ENCODE results near the gene S100A13. TPM values are rescaled to one million over a fixed set of nuclear protein-coding genes. Genes with fewer than 3 reads are reported as not detected.
A peak's percentile ranks its signal among the peaks of the same experiment; 100 is the strongest.

Gene S100A13
- total RNA-seq, 1 experiment from 2014 or later: 238 TPM

DNA sequence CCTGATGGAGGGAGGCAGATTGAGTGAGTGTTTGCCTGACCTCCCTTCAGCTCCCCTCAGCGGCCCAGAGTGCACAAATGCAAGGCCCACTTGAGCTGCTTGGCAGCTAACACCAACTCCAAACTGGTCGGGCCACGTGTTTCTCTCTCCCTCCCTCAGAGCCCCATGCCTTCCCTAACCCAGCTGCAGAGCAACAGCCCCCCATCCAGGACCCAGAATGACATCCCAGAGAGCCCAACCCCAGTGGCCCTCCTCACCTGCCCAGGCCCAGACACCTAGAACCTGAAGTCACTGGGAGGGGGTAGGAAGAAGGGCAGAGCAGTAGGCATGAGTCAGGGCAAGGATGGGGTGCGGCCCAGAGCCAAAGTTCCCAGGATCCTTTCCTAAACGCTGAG is 10.4 kb downstream of the S100A13 start:
- no peak for DNase-seq
- H3K4me3 ChIP-seq (ENCODE audit: low read depth, low read length): no peak overlapping the region
- no peaks in the 10 kb centered on the region for H3K9me3 ChIP-seq
- intact Hi-C loops (cut with micrococcal nuclease; ENCODE audit: unreplicated experiment): loop anchor here (1.0 kb wide), 2 partner anchors 45 to 106 kb away; no protein-coding TSS in a partner anchor
- H3K4me1 ChIP-seq: peaks cover 34% of the 10 kb centered on the region
- H3K36me3 ChIP-seq (ENCODE audit: control insufficient read depth, insufficient read depth, low read length): no peaks in the 10 kb centered on the region
- TF ChIP-seq, protein P1, sequence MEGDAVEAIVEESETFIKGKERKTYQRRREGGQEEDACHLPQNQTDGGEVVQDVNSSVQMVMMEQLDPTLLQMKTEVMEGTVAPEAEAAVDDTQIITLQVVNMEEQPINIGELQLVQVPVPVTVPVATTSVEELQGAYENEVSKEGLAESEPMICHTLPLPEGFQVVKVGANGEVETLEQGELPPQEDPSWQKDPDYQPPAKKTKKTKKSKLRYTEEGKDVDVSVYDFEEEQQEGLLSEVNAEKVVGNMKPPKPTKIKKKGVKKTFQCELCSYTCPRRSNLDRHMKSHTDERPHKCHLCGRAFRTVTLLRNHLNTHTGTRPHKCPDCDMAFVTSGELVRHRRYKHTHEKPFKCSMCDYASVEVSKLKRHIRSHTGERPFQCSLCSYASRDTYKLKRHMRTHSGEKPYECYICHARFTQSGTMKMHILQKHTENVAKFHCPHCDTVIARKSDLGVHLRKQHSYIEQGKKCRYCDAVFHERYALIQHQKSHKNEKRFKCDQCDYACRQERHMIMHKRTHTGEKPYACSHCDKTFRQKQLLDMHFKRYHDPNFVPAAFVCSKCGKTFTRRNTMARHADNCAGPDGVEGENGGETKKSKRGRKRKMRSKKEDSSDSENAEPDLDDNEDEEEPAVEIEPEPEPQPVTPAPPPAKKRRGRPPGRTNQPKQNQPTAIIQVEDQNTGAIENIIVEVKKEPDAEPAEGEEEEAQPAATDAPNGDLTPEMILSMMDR (IDR thresholded peaks at IDR 0.05; ENCODE audit: insufficient read depth in 1 of 2, low read depth in 1 of 2, low read length in 1 of 2, severe bottlenecking in 1 of 2, unreplicated experiment in 1 of 2): no peak
- peak overlapping the region; percentile 74 for H3K4me3 Mint-ChIP-seq (ENCODE audit: unreplicated experiment)
- H3K4me1 Mint-ChIP-seq (ENCODE audit: low read depth, unreplicated experiment): peaks cover 34% of the 10 kb centered on the region
- no peaks in the 10 kb centered on the region for H3K27me3 ChIP-seq (replicated peaks; ENCODE audit: control insufficient read depth, insufficient read depth, low read length)
- H3K27ac Mint-ChIP-seq (ENCODE audit: unreplicated experiment): peak overlapping the region; percentile 96
- CTCF ChIA-PET: interaction anchor here (0.6 to 3.8 kb wide), 12 partner anchors 9 to 139 kb away, joined by 3 to 56 read pairs (median 4); partner anchors contain the start of genes CHTOP, S100A1, S100A13 and S100A6
- POLR2A ChIA-PET: interaction anchor here (1.1 to 3.8 kb wide), 6 partner anchors 9 to 51 kb away, joined by 3 to 43 read pairs (median 8); partner anchors contain the start of gene S100A13
- peaks cover 89% of the 10 kb centered on the region for H3K36me3 Mint-ChIP-seq (ENCODE audit: insufficient read depth, unreplicated experiment)
- TSS peak; percentile 42 for BruUV-seq (replicated peaks)
- H3K9me3 Mint-ChIP-seq (ENCODE audit: unreplicated experiment): no peaks in the 10 kb centered on the region
- H3K27me3 Mint-ChIP-seq (ENCODE audit: insufficient read depth, unreplicated experiment): no peaks in the 10 kb centered on the region

GRCh38 chr1:153616144-153616916 is 11.0 kb downstream of the S100A13 start, which contains the start of gene S100A14:
TSS of gene S100A14 (minus strand) at chr1:153616325. CDS start at chr1:153615858, 467 bp downstream.
- intact Hi-C loops (cut with micrococcal nuclease; ENCODE audit: unreplicated experiment): no loop called here
- peak within 1 kb of the TSS; percentile 74 for H3K4me3 Mint-ChIP-seq (ENCODE audit: unreplicated experiment)
- ChIA-PET POLR2A (interaction anchor here (0.6 to 3.8 kb wide), 19 partner anchors 8 to 711 kb away, joined by 3 to 43 read pairs (median 5); partner anchors contain the start of genes CHTOP and S100A13), CTCF (interaction anchor here (0.6 to 3.8 kb wide), 12 partner anchors 9 to 106 kb away, joined by 3 to 56 read pairs (median 5); partner anchors contain the start of genes CHTOP, S100A1, S100A13 and S100A4)
- no peaks in the 10 kb centered on the region for H3K27me3 Mint-ChIP-seq (ENCODE audit: insufficient read depth, unreplicated experiment)
- no TSS peak for BruUV-seq (replicated peaks)
- no peaks in the 10 kb centered on the region for H3K9me3 Mint-ChIP-seq (ENCODE audit: unreplicated experiment)
- H3K4me1 ChIP-seq: peaks cover 34% of the 10 kb centered on the region
- no peaks in the 10 kb centered on the region for H3K36me3 ChIP-seq (ENCODE audit: control insufficient read depth, insufficient read depth, low read length)
- peaks cover 40% of the 10 kb centered on the region for H3K4me1 Mint-ChIP-seq (ENCODE audit: low read depth, unreplicated experiment)
- TF ChIP-seq, protein P1 (IDR thresholded peaks at IDR 0.05; ENCODE audit: insufficient read depth in 1 of 2, low read depth in 1 of 2, low read length in 1 of 2, severe bottlenecking in 1 of 2, unreplicated experiment in 1 of 2): no peak
- DNase-seq: peak; percentile 93 to 94
- peak within 1 kb of the TSS; percentile 42 for H3K4me3 ChIP-seq (ENCODE audit: low read depth, low read length)
- peaks cover 85% of the 10 kb centered on the region for H3K36me3 Mint-ChIP-seq (ENCODE audit: insufficient read depth, unreplicated experiment)
- no peaks in the 10 kb centered on the region for H3K9me3 ChIP-seq
- no peaks in the 10 kb centered on the region for H3K27me3 ChIP-seq (replicated peaks; ENCODE audit: control insufficient read depth, insufficient read depth, low read length)
- peak within 1 kb of the TSS; percentile 96 for H3K27ac Mint-ChIP-seq (ENCODE audit: unreplicated experiment)

- Histone ChIP-seq H3K27me3 (replicated peaks; ENCODE audit: control insufficient read depth, insufficient read depth, low read length) (no peaks in the 10 kb centered on the region), H3K4me1 (peaks cover 38% of the 10 kb centered on the region), H3K9me3 (no peaks in the 10 kb centered on the region), H3K36me3 (ENCODE audit: control insufficient read depth, insufficient read depth, low read length) (no peaks in the 10 kb centered on the region), H3K4me3 (ENCODE audit: low read depth, low read length) (peak overlapping the region; percentile 42)
- POLR2A ChIA-PET: interaction anchor here (0.6 to 3.8 kb wide), 16 partner anchors 12 to 126 kb away, joined by 3 to 43 read pairs (median 5); partner anchors contain the start of genes CHTOP and S100A13
- Mint-ChIP-seq H3K36me3 (ENCODE audit: insufficient read depth, unreplicated experiment) (peaks cover 83% of the 10 kb centered on the region), H3K4me1 (ENCODE audit: low read depth, unreplicated experiment) (peaks cover 44% of the 10 kb centered on the region), H3K27me3 (ENCODE audit: insufficient read depth, unreplicated experiment) (no peaks in the 10 kb centered on the region), H3K9me3 (ENCODE audit: unreplicated experiment) (no peaks in the 10 kb centered on the region), H3K27ac (ENCODE audit: unreplicated experiment) (peak overlapping the region; percentile 96), H3K4me3 (ENCODE audit: unreplicated experiment) (peak overlapping the region; percentile 74)
- DNase-seq: no peak
- CTCF ChIA-PET: interaction anchor here (1.1 to 3.8 kb wide), 8 partner anchors 12 to 105 kb away, joined by 5 to 56 read pairs (median 13); partner anchors contain the start of genes CHTOP, S100A1, S100A13 and S100A4
- BruUV-seq (replicated peaks): no TSS peak
- TF ChIP-seq, protein P1 (IDR thresholded peaks at IDR 0.05; ENCODE audit: insufficient read depth in 1 of 2, low read depth in 1 of 2, low read length in 1 of 2, severe bottlenecking in 1 of 2, unreplicated experiment in 1 of 2): no peak
- intact Hi-C loops (cut with micrococcal nuclease; ENCODE audit: unreplicated experiment): no loop called here
These were observed 11.9 kb downstream of the S100A13 start for GRCh38 chr1:153615406-153615805.

All from Caco-2 (cell line).